HL-60 (cell line): ENCODE measurements around the gene HNRNPAB.
A peak's percentile ranks its signal among the peaks of the same experiment; 100 is the strongest.

Experiments used
- DNase-seq, 2 experiments: peaks; one replicate each; pipeline ENCODE4 v3.0.0-alpha.2; 2010 to 2020; ENCODE audit warnings: low read depth in 1 of 2, low spot score in 1 of 2
- H3K27ac ChIP-seq: fragments of 250-450 bp; sonication (Bioruptor Pico); replicated peaks from 2 replicates; pipeline ENCODE4 v1.5.1; 2020; ENCODE audit warnings: mild to moderate bottlenecking, moderate library complexity
- H3K27me3 ChIP-seq: fragments of 250-450 bp; sonication (Bioruptor Pico); 2 replicates; pipeline ENCODE4 v1.5.1; 2021; ENCODE audit warnings: mild to moderate bottlenecking, moderate library complexity; ENCODE audit not compliant: insufficient read depth, poor library complexity, severe bottlenecking
- H3K4me3 ChIP-seq: replicated peaks from 2 replicates; pipeline ENCODE4 v1.5.1; 2011; ENCODE audit warnings: mild to moderate bottlenecking, control low read depth, low read length; ENCODE audit not compliant: insufficient read depth
- GABPA ChIP-seq: IDR thresholded peaks from 2 replicates; pipeline ENCODE4 v1.6.1; 2012; ENCODE audit warnings: low read depth
- POLR2AphosphoS5 ChIP-seq: IDR thresholded peaks from 2 replicates; pipeline ENCODE4 v1.6.1; 2012; ENCODE audit warnings: low read depth
- SPI1 ChIP-seq: IDR thresholded peaks from 2 replicates; pipeline ENCODE4 v1.6.1; 2012; ENCODE audit warnings: low read depth, mild to moderate bottlenecking, borderline replicate concordance
- TF ChIP-seq, protein P1 (sequence below): IDR thresholded peaks from one replicate; pipeline ENCODE4 v1.5.1; 2011; ENCODE audit warnings: low read length, control low read depth, inconsistent platforms; ENCODE audit not compliant: insufficient read depth
- TF ChIP-seq, protein P2 (sequence below): IDR thresholded peaks from 2 replicates; pipeline ENCODE4 v1.6.1; 2012; ENCODE audit warnings: low read depth; ENCODE audit not compliant: insufficient replicate concordance

The HNRNPAB gene

GRCh38 chr5:178221282-178221681 lies 16.9 kb downstream of the HNRNPAB start:
- H3K4me3 ChIP-seq, result no peak overlapping the region
- TF ChIP-seq SPI1, result peak; percentile 35; the same call in 1 of the 2 replicates
- TF ChIP-seq, protein P1, sequence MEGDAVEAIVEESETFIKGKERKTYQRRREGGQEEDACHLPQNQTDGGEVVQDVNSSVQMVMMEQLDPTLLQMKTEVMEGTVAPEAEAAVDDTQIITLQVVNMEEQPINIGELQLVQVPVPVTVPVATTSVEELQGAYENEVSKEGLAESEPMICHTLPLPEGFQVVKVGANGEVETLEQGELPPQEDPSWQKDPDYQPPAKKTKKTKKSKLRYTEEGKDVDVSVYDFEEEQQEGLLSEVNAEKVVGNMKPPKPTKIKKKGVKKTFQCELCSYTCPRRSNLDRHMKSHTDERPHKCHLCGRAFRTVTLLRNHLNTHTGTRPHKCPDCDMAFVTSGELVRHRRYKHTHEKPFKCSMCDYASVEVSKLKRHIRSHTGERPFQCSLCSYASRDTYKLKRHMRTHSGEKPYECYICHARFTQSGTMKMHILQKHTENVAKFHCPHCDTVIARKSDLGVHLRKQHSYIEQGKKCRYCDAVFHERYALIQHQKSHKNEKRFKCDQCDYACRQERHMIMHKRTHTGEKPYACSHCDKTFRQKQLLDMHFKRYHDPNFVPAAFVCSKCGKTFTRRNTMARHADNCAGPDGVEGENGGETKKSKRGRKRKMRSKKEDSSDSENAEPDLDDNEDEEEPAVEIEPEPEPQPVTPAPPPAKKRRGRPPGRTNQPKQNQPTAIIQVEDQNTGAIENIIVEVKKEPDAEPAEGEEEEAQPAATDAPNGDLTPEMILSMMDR, result no peak
- peak in 1 of 2 experiments; percentile 60 for DNase-seq
- peak overlapping the region; percentile 42 for H3K27ac ChIP-seq
- no peaks in the 10 kb centered on the region for H3K27me3 ChIP-seq

- no peak for DNase-seq
- Histone ChIP-seq H3K4me3 (no peak overlapping the region), H3K27me3 (no peaks in the 10 kb centered on the region), H3K27ac (peak overlapping the region; percentile 42)
- TF ChIP-seq POLR2AphosphoS5, result no peak
- TF ChIP-seq, protein P2, sequence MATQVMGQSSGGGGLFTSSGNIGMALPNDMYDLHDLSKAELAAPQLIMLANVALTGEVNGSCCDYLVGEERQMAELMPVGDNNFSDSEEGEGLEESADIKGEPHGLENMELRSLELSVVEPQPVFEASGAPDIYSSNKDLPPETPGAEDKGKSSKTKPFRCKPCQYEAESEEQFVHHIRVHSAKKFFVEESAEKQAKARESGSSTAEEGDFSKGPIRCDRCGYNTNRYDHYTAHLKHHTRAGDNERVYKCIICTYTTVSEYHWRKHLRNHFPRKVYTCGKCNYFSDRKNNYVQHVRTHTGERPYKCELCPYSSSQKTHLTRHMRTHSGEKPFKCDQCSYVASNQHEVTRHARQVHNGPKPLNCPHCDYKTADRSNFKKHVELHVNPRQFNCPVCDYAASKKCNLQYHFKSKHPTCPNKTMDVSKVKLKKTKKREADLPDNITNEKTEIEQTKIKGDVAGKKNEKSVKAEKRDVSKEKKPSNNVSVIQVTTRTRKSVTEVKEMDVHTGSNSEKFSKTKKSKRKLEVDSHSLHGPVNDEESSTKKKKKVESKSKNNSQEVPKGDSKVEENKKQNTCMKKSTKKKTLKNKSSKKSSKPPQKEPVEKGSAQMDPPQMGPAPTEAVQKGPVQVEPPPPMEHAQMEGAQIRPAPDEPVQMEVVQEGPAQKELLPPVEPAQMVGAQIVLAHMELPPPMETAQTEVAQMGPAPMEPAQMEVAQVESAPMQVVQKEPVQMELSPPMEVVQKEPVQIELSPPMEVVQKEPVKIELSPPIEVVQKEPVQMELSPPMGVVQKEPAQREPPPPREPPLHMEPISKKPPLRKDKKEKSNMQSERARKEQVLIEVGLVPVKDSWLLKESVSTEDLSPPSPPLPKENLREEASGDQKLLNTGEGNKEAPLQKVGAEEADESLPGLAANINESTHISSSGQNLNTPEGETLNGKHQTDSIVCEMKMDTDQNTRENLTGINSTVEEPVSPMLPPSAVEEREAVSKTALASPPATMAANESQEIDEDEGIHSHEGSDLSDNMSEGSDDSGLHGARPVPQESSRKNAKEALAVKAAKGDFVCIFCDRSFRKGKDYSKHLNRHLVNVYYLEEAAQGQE, result no peak
- TF ChIP-seq, protein P1, result no peak
These were observed 17.5 kb downstream of the HNRNPAB start for GRCh38 chr5:178221853-178222252.

DNA sequence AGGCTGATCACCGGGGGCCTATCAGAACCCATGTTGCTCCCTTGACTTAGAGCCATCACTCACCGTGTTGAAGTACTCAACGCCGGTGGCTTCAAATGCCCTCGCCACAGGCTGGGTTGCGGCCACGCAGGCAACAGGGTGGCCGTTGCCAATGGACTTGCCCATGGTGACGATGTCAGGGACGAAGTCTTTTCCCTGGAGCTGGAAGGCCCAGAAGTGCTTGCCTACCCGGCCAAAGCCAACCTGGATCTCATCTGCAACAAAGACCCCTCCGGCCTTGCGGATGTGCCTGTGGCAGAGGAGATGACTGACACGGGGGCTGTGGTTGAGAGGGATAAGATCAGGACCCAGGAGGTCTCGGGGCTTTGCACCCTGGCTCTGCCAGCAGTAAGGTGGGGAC lies 18.0 kb downstream of the HNRNPAB start:
- TF ChIP-seq, protein P2, result no peak
- TF ChIP-seq, protein P1, result no peak
- TF ChIP-seq SPI1, result no peak
- TF ChIP-seq POLR2AphosphoS5, result no peak; the same call in 1 of the 2 replicates
- TF ChIP-seq GABPA, result no peak
- no peaks in the 10 kb centered on the region for H3K27me3 ChIP-seq
- H3K4me3 ChIP-seq, result no peak overlapping the region
- peak overlapping the region; percentile 42; the same call in 1 of the 2 replicates for H3K27ac ChIP-seq
- no peak for DNase-seq

- H3K27ac ChIP-seq, result no peak overlapping the region
These were observed 19.0 kb downstream of the HNRNPAB start for GRCh38 chr5:178223196-178223773.

More at GRCh38 chr5:178223196-178223773, 19.0 kb downstream of the HNRNPAB start:
- Histone ChIP-seq H3K4me3 (no peak overlapping the region), H3K27me3 (no peaks in the 10 kb centered on the region)
- TF ChIP-seq, protein P2, result no peak
- TF ChIP-seq SPI1 (no peak), POLR2AphosphoS5 (0 out of 2 replicates have a peak, but pooled peaks have one; percentile 13)
- TF ChIP-seq, protein P1, result no peak
- no peak for DNase-seq
